HG02642 (cell line): ENCODE results near the gene IMMP2L.

Source experiments
- ATAC-seq: cut with Tn5 transposase; IDR thresholded peaks from one replicate; pipeline ENCODE4 v1.9.1; 2021; ENCODE audit warnings: mild to moderate bottlenecking; ENCODE audit not compliant: unreplicated experiment, poor library complexity

The IMMP2L gene

DNA sequence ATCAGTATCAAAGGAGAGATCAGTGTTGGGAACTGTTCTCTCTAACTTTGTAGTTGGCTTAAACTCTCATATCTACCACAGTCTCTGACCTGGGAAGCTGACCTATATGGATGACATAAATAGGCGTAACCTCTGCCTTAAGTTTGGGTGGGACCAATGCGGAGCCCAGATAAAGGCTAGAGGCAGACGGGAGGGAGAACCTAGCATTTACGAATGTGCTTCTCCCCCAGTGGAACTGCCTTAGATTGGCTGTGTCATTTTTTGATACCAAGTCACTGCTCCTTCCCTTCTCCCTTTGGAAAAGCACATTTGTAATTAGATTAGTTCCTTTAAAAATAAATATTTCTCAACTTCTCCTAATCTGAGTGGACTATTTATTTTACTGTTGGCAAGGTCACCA, 495.0 kb downstream of the IMMP2L start:
- no peak for ATAC-seq

DNA sequence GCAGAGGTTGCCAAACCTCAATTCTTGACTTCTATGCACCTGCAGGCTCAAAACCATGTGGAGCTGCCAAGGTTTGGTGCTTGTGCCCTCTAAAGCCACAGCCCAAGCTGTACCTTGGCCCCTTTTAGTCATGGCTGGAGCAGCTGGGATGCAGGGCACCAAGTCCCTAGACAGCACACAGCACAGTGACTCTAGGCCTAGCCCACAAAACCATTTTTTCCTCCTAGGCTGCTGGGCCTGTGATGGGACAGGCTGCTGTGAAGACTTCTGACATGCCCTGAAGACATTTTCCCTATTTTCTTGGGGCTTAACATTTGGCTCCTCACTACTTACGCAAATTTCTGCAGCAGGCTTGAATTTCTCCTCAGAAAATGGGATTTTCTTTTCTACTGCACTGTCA, 499.1 kb downstream of the IMMP2L start:
- no peak for ATAC-seq

GRCh38 chr7:111059833-111060232, 502.5 kb downstream of the IMMP2L start:
- no peak for ATAC-seq

GRCh38 chr7:111057066-111057465, 505.2 kb downstream of the IMMP2L start:
- ATAC-seq = no peak

DNA sequence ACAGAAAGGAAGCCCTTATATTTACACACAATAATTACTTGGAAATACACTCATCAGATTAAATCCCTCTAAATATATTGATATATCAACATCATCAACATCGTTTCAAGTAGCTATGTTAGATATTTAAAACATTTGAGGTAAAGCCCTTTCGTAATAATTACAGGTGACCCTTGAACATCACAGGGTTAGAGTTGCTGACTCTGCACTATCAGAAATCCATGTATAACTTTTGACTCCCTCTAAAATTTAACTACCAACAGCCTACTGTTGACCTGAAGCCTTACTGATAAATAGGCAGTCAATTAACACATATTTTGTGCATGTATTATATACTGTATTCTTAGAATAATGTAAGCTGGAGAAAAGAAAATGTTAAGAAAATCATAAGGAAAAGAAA, 505.9 kb downstream of the IMMP2L start:
- no peak for ATAC-seq

GRCh38 chr7:111053035-111053434, 509.3 kb downstream of the IMMP2L start:
- no peak for ATAC-seq

DNA sequence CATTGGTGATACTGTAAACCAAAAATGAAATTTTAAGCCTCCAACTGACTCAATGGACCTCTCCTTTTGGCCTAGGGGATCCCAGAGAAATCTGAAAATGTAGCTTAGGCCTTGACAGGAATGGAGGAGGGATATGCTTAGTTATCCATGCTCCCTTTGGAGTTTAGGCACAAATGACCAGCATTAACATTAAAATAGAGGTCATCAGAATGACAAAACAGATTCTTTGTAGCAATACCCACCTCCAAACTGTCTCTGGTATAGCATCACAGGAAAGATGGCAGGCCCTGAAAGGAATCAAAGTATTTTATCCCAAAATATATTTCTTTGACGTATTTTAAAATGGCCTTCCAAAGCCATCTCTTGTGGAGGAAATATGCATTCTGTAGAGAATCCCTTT, 510.5 kb downstream of the IMMP2L start:
- ATAC-seq = no peak

DNA sequence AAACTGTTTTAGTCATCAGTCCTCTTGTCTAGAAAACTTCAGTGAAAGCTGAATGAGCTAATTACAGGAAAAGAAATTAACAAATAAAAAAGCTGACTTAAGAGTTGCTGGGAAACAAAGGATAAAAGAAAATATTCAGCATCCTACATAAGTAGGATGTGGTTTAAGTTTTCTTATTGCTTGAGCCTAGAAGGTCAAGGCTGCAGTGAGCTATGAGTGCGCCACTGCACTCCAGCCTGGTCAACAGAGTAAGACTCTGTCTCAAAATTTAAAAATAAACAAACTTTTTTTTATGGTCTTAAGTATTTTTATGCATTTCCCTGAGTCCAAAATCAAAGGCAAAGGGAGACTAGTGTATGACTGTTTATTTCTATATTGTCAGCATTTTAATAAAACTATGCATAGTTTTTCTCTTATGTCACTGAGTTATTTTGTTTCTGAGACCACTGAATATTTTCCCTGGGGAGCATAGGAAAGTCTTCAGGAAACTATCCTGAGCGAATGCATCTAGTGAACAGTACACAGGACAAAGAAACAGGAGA, 511.3 kb downstream of the IMMP2L start:
- ATAC-seq = no peak

- ATAC-seq = no peak
Measured at GRCh38 chr7:111049971-111050680, 512.2 kb downstream of the IMMP2L start.

DNA sequence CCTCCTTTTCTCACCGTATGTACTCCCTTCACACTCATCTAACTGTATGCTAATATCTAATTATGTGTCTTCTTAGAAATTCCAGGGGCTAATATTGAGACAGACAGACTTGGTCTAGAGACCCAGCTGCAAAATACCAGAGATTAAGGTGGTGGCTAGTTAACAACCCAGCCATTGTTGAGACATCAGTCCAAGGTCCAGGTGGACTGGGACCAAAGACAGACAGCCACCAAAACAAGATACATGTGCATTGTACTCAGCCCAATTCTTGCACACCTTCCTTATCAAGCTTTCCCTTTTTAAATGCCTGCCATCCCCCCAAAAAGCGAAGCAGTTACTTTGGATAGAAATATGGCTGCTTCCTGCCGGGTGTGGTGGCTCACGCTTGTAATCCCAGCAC, 514.7 kb downstream of the IMMP2L start:
- ATAC-seq = no peak

- no peak for ATAC-seq
Measured at GRCh38 chr7:111045449-111045848, 516.8 kb downstream of the IMMP2L start.

DNA sequence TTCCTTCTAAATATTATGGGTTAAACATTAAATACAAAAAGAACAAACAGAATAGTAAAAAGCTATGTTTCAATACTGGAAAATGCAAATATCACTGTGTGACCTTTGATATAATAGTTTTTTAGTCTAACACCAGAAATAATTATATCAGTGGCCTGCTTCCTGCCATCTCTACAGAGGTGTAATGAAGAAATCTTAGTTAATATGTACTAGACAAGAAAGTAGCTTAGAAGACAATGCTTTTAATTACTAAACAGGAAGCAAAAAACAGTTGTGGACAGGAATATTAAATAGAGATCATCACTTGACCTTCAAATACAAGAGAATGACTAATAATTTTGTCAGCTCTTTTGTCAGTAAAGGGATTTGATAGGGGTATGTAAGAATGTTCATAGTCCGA, 518.7 kb downstream of the IMMP2L start:
- peak; percentile 77 for ATAC-seq

- ATAC-seq = no peak
Measured at GRCh38 chr7:111042842-111043241, 519.5 kb downstream of the IMMP2L start.

GRCh38 chr7:111041577-111041976, 520.7 kb downstream of the IMMP2L start:
- ATAC-seq = no peak

DNA sequence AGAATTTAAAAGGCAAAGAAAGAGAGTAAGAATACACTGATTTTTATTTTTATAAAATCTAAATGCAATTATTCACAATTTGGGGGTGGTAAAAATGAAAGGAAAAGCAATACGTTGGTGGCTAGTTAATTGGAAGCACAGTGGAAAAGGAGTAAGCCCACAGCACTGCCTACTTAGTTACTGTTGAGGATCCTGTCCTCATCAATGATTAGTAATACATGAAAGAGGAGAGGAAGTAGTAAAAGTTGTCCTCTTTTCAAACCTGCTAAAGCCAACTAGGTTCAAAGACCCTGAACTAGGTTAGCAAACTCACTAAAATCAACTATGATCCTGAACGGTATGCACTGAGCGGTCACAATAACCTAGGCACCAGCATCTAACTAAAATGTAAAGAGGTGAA, 524.1 kb downstream of the IMMP2L start:
- ATAC-seq = no peak

- ATAC-seq = no peak
Measured at GRCh38 chr7:111031916-111032315, 530.4 kb downstream of the IMMP2L start.

DNA sequence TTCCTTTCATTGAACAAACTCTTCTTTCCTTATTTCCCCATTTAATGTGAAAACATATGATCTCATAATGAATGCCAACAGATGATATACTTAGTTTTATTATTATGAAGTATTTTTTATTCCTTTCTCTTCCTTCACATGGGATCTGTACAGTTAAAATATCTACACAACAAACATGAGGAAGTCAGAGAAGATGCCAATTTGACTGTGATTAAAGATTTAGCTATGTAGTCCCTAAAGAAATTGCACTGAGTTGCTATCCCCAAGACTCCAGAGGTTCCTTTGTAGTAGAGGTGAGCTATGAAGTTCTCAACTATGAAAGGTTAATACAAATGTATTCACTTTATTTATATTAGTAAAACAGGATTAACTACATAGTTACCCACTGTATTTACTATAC, 532.0 kb downstream of the IMMP2L start:
- no peak for ATAC-seq

DNA sequence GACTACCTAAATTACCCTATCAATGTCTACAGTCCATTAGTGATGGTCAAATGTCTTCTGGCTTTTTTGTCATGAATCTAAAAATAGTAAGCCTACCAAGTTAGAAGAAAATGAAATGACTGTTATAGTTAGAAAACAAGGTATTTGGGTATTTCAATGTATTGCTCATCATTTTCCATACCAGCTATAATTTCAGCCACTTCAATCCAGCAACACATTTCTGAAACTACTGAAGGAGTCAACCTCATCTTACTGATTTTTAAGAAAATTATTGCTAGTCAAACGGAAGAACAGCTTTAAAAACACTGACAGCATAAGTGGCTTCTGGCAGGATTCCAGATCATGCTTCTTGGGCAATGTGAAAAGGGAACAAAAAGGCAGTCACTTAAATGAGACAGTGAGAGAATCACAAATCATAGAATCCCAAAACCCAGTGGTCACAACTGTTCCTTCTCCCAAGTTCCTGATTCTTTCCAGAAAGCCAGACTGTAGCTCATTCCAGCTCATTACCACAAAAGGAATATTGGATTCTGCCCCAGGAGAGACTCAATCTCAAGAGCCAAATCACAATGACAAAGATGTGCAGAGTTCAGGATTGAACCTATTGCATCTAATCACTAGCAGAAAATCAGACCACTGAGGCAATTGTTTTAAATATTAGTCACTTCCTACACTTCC, 532.6 kb downstream of the IMMP2L start:
- ATAC-seq = peak; percentile 60

DNA sequence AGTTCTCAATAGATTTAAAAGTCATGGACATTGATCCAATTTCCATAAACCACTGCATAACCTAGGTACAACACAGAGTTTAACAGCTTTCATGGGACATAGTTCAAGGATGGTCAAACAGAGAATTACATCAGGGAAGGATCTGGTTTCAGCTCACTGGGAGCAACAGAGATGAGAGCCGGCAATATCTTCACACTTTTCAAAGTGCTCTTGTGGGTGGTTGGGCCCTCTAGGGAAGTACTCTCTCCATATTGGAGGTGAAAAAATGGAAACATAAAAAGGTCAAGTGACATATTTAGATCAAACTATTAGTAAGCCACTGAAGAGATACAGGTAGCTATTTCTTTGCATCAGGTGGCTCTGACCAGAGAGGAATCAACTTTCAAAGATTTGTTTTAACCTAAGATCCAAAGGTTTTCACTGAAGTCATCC, 533.1 kb downstream of the IMMP2L start:
- ATAC-seq = peak; percentile 34

GRCh38 chr7:111027396-111027795, 534.9 kb downstream of the IMMP2L start:
- ATAC-seq = no peak

GRCh38 chr7:111026806-111027205, 535.5 kb downstream of the IMMP2L start:
- ATAC-seq = no peak

DNA sequence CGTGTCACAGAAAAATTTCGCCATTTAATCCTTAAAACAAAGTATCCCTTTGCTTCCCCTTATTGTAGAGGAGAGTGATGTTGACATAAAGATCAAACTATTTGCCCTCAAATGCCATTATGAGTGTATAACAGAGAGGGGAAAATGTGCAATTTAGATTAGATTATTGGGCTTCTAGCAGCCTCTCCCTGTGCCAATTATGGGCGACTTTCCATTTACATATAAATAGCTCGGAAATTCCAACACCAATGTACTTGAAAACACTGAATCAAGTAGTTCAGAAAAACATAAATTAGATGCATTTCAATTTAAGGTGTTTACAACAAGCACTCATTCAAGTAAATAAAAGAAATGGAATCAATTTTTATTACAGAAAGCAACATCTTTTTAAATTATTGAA, 535.9 kb downstream of the IMMP2L start:
- no peak for ATAC-seq
